Transverse colon (tissue), 4 donors: ENCODE results near the gene NRP1. TPM values are rescaled to one million over a fixed set of nuclear protein-coding genes. Genes with fewer than 3 reads are reported as not detected.

Experiments used
- DNase-seq: peaks from one replicate; pipeline ENCODE4 v3.0.0-alpha.2; 2019
- H3K27ac ChIP-seq, 4 donors: fragments of 200-600 bp; sonication (generic); 2 replicates each; pipeline ENCODE4 v1.5.1; 2016 to 2018; ENCODE audit warnings: inconsistent platforms in 4 of 4
- H3K27me3 ChIP-seq: fragments of 200-600 bp; sonication (generic); 2 replicates; pipeline ENCODE4 v1.5.1; 2017; ENCODE audit warnings: inconsistent platforms
- H3K36me3 ChIP-seq, 4 donors: fragments of 200-600 bp; sonication (generic); 2 replicates each; pipeline ENCODE4 v1.5.1; 2017 to 2019; ENCODE audit warnings: inconsistent platforms in 4 of 4
- H3K4me1 ChIP-seq, 4 donors: fragments of 200-600 bp; sonication (generic); 2 replicates each; pipeline ENCODE4 v1.5.1; 2017 to 2020; ENCODE audit warnings: inconsistent platforms in 4 of 4
- H3K4me3 ChIP-seq, 4 donors: fragments of 200-600 bp; sonication (generic); 1 replicate in 1 of 4; 2 replicates in 3 of 4; pipeline versions ENCODE4 v1.5.1 to v1.6.1; 2017 to 2019; ENCODE audit warnings: inconsistent platforms in 4 of 4
- H3K9me3 ChIP-seq, 2 donors: fragments of 200-600 bp; sonication (generic); 2 replicates each; pipeline ENCODE4 v1.5.1; 2017 to 2019; ENCODE audit warnings: inconsistent platforms in 2 of 2
- CTCF ChIP-seq, 5 experiments: fragments of 200-600 bp in 3 of 5; fragments of 450-650 bp in 2 of 5; sonication (generic) in 3 of 5; IDR thresholded peaks; 1 replicate in 2 of 5; 2 replicates in 3 of 5; pipeline ENCODE4 v1.5.1; 2016 to 2017; ENCODE audit warnings: antibody characterized with exemption in 5 of 5, inconsistent platforms in 3 of 5, mild to moderate bottlenecking in 2 of 5, moderate library complexity in 1 of 5
- EP300 ChIP-seq: sonication (generic); formaldehyde crosslinking; IDR thresholded peaks from one replicate; pipeline ENCODE4 v1.6.1; 2017; ENCODE audit warnings: antibody characterized with exemption, low read depth
- POLR2A ChIP-seq: fragments of 450-650 bp; IDR thresholded peaks from one replicate; pipeline ENCODE4 v1.6.1; 2016; ENCODE audit warnings: antibody characterized with exemption, mild to moderate bottlenecking, moderate library complexity
- POLR2AphosphoS5 ChIP-seq, 3 donors: sonication (generic); formaldehyde crosslinking; IDR thresholded peaks; one replicate each; pipeline ENCODE4 v1.6.1; 2016; ENCODE audit warnings: antibody characterized with exemption in 3 of 3
- WGBS, 2 donors: methylation state at CpG; one replicate each; pipeline ENCODE4 v1.1.5; 2018; ENCODE audit warnings: low coverage in 1 of 2; 5-methylcytosine and 5-hydroxymethylcytosine counted together
- in situ Hi-C, 4 donors: fragments of 200-750 bp; cut with MboI; loops; one replicate each; pipeline versions ENCODE4 v1.15.0 to v1.15.1; 2017; ENCODE audit warnings: low sequenced_read_pairs in 3 of 4, low pct_ligation_motif_present in 1 of 4, low pct_unique_long_range_greater_than_20kb in 1 of 4
- intact Hi-C: fragments of 100-400 bp; cut with DNase I; formaldehyde crosslinking; loops from one replicate; pipeline ENCODE4 v1.15.1; 2023; ENCODE audit warnings: low total_unique reads
- total RNA-seq, 4 donors: library from RNA; depleted of rRNA; stranded (reverse); fragments of >200 nt; gene quantifications; one replicate each; pipeline ENCODE4 v1.1.0, GENCODE V29; 2016

NRP1 gene
- total RNA-seq, 4 donors from 2014 or later = 14.1 to 35.5 (median 19.5) TPM

- TF ChIP-seq POLR2A = no peak
- TF ChIP-seq POLR2AphosphoS5 (IDR thresholded peaks at IDR 0.05) = no peak
- TF ChIP-seq CTCF (IDR thresholded peaks at IDR 0.05) = no peak
- TF ChIP-seq EP300 = no peak
- H3K27ac ChIP-seq = no peak overlapping the region
- H3K36me3 ChIP-seq = no peaks in the 10 kb centered on the region
- no peaks in the 10 kb centered on the region for H3K27me3 ChIP-seq
- H3K4me3 ChIP-seq = no peak overlapping the region
- H3K9me3 ChIP-seq = no peaks in the 10 kb centered on the region
- no peaks in the 10 kb centered on the region for H3K4me1 ChIP-seq
- in situ Hi-C loops (no loop called here), intact Hi-C loops (no loop called here)
- DNase-seq = no peak
- WGBS, 2 donors = 85 to 92% methylated on average over 5 to 10 of the region's 10 CpGs
These were observed 188.1 kb downstream of the NRP1 start for GRCh38 chr10:33146189-33147012.

GRCh38 chr10:33145451-33146188 is 188.8 kb downstream of the NRP1 start:
- in situ Hi-C loops = no loop called here
- Histone ChIP-seq H3K36me3 (no peaks in the 10 kb centered on the region), H3K4me3 (no peak overlapping the region), H3K27me3 (no peaks in the 10 kb centered on the region), H3K27ac (no peak overlapping the region), H3K9me3 (no peaks in the 10 kb centered on the region), H3K4me1 (no peaks in the 10 kb centered on the region)
- DNase-seq = no peak
- TF ChIP-seq POLR2A (no peak), POLR2AphosphoS5 (IDR thresholded peaks at IDR 0.05) (no peak), CTCF (IDR thresholded peaks at IDR 0.05) (no peak), EP300 (no peak)
- intact Hi-C loops = no loop called here
- 92 to 100% methylated on average over 1 to 8 of the region's 8 CpGs for WGBS, 2 donors

GRCh38 chr10:33143160-33143728 is 191.2 kb downstream of the NRP1 start:
- WGBS, 2 donors = 57 to 60% methylated on average over 2 to 5 of the region's 5 CpGs
- in situ Hi-C loops = no loop called here
- no peaks in the 10 kb centered on the region for H3K27me3 ChIP-seq
- H3K9me3 ChIP-seq = no peaks in the 10 kb centered on the region
- no peak overlapping the region for H3K27ac ChIP-seq
- no peak for DNase-seq
- no peak overlapping the region for H3K4me3 ChIP-seq
- no peaks in the 10 kb centered on the region for H3K4me1 ChIP-seq
- TF ChIP-seq POLR2A = no peak
- no peak for TF ChIP-seq POLR2AphosphoS5 (IDR thresholded peaks at IDR 0.05)
- no peak for TF ChIP-seq EP300
- TF ChIP-seq CTCF (IDR thresholded peaks at IDR 0.05) = no peak
- intact Hi-C loops = no loop called here
- H3K36me3 ChIP-seq = no peaks in the 10 kb centered on the region

- Histone ChIP-seq H3K27me3 (no peaks in the 10 kb centered on the region), H3K4me1 (no peaks in the 10 kb centered on the region), H3K27ac (no peak overlapping the region), H3K36me3 (no peaks in the 10 kb centered on the region), H3K9me3 (no peaks in the 10 kb centered on the region), H3K4me3 (no peak overlapping the region)
- DNase-seq = no peak
- WGBS, 2 donors = 85% methylated on average over 4 of the region's 4 CpGs; no CpG with 5 or more reads in 1 of the 2 donors
- no peak for TF ChIP-seq POLR2AphosphoS5 (IDR thresholded peaks at IDR 0.05)
- in situ Hi-C loops = no loop called here
- intact Hi-C loops = no loop called here
These were observed 192.2 kb downstream of the NRP1 start for GRCh38 chr10:33142295-33142694.
